Endothelial cell of umbilical vein (primary cell): ENCODE results near the gene KIF26A.

Experiments used
- MYC ChIP-seq: IDR thresholded peaks from one replicate; pipeline ENCODE4 v1.6.1; 2011; ENCODE audit warnings: mild to moderate bottlenecking, low read depth, low read length
- POLR2A ChIP-seq: IDR thresholded peaks from 2 replicates; pipeline ENCODE4 v1.6.1; 2012; ENCODE audit warnings: low read depth, mild to moderate bottlenecking, control low read depth, low read length
- TF ChIP-seq, protein P1 (sequence below): IDR thresholded peaks from 2 replicates; pipeline ENCODE4 v1.6.1; 2011; ENCODE audit not compliant: insufficient read depth, insufficient read length
- TF ChIP-seq, protein P2 (sequence below), 2 donors: IDR thresholded peaks; 1 replicate in 1 of 2; 2 replicates in 1 of 2; pipeline ENCODE4 v1.5.1; 2011; ENCODE audit warnings: low read length in 2 of 2, mild to moderate bottlenecking in 2 of 2, moderate library complexity in 2 of 2, control low read depth in 1 of 2, inconsistent platforms in 1 of 2, low read depth in 1 of 2; ENCODE audit not compliant: insufficient read depth in 1 of 2; ENCODE audit errors: extremely low read depth in 1 of 2

DNA sequence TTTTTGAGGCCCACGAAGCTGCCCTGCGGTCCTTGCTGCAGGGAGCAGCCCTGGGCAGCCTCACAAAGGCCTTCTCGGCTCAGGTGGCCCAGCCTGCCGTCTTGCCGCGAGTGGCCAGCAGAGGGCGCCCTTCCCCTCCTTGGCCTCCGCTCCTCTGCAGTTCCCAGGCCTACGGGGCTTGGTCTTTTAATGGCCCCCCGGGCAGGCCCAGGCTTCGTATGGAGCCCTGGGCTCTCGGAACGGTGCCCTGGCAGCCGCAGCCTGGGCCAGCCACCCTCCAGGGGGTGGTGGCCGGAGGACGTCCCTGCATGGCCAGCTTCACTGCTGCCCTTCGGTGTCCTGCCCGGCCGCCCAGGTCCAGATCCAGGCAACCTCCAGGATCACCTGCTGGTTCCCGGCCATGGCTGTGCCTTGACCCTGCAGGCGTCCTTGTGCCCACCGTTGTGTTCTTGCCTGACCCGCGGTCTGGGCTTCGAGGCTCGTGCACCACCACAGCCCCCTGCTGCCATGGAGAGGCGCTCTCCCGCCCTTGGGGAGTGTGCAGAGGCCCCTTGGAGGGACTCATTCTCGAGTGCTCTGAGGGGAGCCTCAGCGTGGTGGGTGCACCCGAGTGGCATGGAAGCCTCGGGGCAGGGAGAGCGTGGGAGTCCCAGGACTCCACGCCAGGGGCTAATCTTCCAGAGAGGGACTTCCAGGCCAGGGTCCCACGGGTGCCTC, 43.5 kb upstream of the KIF26A start:
- no peak for TF ChIP-seq POLR2A
- no peak for TF ChIP-seq MYC
- TF ChIP-seq, protein P1, sequence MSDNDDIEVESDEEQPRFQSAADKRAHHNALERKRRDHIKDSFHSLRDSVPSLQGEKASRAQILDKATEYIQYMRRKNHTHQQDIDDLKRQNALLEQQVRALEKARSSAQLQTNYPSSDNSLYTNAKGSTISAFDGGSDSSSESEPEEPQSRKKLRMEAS, result no peak
- TF ChIP-seq, protein P2, sequence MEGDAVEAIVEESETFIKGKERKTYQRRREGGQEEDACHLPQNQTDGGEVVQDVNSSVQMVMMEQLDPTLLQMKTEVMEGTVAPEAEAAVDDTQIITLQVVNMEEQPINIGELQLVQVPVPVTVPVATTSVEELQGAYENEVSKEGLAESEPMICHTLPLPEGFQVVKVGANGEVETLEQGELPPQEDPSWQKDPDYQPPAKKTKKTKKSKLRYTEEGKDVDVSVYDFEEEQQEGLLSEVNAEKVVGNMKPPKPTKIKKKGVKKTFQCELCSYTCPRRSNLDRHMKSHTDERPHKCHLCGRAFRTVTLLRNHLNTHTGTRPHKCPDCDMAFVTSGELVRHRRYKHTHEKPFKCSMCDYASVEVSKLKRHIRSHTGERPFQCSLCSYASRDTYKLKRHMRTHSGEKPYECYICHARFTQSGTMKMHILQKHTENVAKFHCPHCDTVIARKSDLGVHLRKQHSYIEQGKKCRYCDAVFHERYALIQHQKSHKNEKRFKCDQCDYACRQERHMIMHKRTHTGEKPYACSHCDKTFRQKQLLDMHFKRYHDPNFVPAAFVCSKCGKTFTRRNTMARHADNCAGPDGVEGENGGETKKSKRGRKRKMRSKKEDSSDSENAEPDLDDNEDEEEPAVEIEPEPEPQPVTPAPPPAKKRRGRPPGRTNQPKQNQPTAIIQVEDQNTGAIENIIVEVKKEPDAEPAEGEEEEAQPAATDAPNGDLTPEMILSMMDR (IDR thresholded peaks at IDR 0.05; ENCODE audit: extremely low read depth in 1 of 2, insufficient read depth in 1 of 2, low read depth in 1 of 2, low read length in 2 of 2), result peak; percentile 85 to 97
